OCI-LY7 (cell line): ENCODE results near the gene CSTF2.

ENCODE experiments used
- CTCF ChIP-seq: fragments of 200-600 bp; sonication (generic); conservative IDR thresholded peaks from 2 replicates; pipeline ENCODE4 v1.5.1; 2014; ENCODE audit warnings: mild to moderate bottlenecking, antibody characterized with exemption, low read length, moderate library complexity, mixed read lengths
- EZH2phosphoT487 ChIP-seq: fragments of 200-600 bp; sonication (generic); IDR thresholded peaks from 2 replicates; pipeline ENCODE4 v1.6.1; 2018; ENCODE audit warnings: low read depth, borderline replicate concordance, mild to moderate bottlenecking, mixed run types, antibody characterized with exemption, low read length, moderate library complexity, mixed read lengths

GRCh38 chrX:100829730-100830129 lies 9.5 kb downstream of the CSTF2 start:
- TF ChIP-seq CTCF (no peak), EZH2phosphoT487 (no peak)
